Tibial nerve (tissue), 4 donors: ENCODE results near the gene ESYT2. TPM values are rescaled to one million over a fixed set of nuclear protein-coding genes. Genes with fewer than 3 reads are reported as not detected.
"Not testable (repeated sequence)": the region's sequence is repeated elsewhere in the genome, so short reads cannot be mapped to it uniquely, and the experiment has no call there.

Source experiments
- DNase-seq, 2 donors: peaks; one replicate each; pipeline ENCODE4 v3.0.0-alpha.2; 2019; ENCODE audit warnings: low spot score in 2 of 2
- H3K27ac ChIP-seq, 4 donors: fragments of 200-600 bp; sonication (generic) in 3 of 4; one replicate each; pipeline ENCODE4 v1.5.1; 2017 to 2019; ENCODE audit warnings: mild to moderate bottlenecking in 1 of 4
- H3K27me3 ChIP-seq, 2 donors: fragments of 200-600 bp; sonication (generic) in 1 of 2; one replicate each; pipeline versions ENCODE4 v1.5.1 to v1.6.0; 2017 to 2019
- H3K36me3 ChIP-seq, 3 donors: fragments of 200-600 bp; sonication (generic); one replicate each; pipeline ENCODE4 v1.5.1; 2018 to 2019
- H3K4me1 ChIP-seq, 4 donors: fragments of 200-600 bp; sonication (generic) in 3 of 4; one replicate each; pipeline ENCODE4 v1.5.1; 2017 to 2019
- H3K4me3 ChIP-seq, 4 donors: fragments of 200-600 bp; sonication (generic) in 3 of 4; one replicate each; pipeline ENCODE4 v1.5.1; 2017 to 2019; ENCODE audit warnings: mild to moderate bottlenecking in 1 of 4, moderate library complexity in 1 of 4
- H3K9me3 ChIP-seq, 4 donors: fragments of 200-600 bp; sonication (generic) in 3 of 4; one replicate each; pipeline ENCODE4 v1.5.1; 2017 to 2019
- EP300 ChIP-seq, 2 donors: sonication (generic); formaldehyde crosslinking; IDR thresholded peaks; one replicate each; pipeline ENCODE4 v1.6.1; 2017; ENCODE audit warnings: antibody characterized with exemption in 2 of 2, mild to moderate bottlenecking in 1 of 2
- POLR2A ChIP-seq, 2 donors: fragments of 450-650 bp; IDR thresholded peaks; one replicate each; pipeline ENCODE4 v1.6.1; 2017; ENCODE audit warnings: antibody characterized with exemption in 2 of 2, mild to moderate bottlenecking in 2 of 2, moderate library complexity in 2 of 2
- WGBS, 2 donors: methylation state at CpG; one replicate each; pipeline ENCODE4 v1.1.5; 2018; 5-methylcytosine and 5-hydroxymethylcytosine counted together
- total RNA-seq, 4 donors: library from RNA; depleted of rRNA; stranded (reverse); fragments of >200 nt; gene quantifications; one replicate each; pipeline ENCODE4 v1.1.0, GENCODE V29; 2016
- TF ChIP-seq, protein P1 (sequence below), 5 experiments: fragments of 200-600 bp in 3 of 5; fragments of 450-650 bp in 2 of 5; sonication (generic) in 3 of 5; IDR thresholded peaks; one replicate each; pipeline ENCODE4 v1.5.1; 2016 to 2019; ENCODE audit warnings: antibody characterized with exemption in 5 of 5, mild to moderate bottlenecking in 3 of 5, moderate library complexity in 2 of 5

ESYT2 gene, protein sequence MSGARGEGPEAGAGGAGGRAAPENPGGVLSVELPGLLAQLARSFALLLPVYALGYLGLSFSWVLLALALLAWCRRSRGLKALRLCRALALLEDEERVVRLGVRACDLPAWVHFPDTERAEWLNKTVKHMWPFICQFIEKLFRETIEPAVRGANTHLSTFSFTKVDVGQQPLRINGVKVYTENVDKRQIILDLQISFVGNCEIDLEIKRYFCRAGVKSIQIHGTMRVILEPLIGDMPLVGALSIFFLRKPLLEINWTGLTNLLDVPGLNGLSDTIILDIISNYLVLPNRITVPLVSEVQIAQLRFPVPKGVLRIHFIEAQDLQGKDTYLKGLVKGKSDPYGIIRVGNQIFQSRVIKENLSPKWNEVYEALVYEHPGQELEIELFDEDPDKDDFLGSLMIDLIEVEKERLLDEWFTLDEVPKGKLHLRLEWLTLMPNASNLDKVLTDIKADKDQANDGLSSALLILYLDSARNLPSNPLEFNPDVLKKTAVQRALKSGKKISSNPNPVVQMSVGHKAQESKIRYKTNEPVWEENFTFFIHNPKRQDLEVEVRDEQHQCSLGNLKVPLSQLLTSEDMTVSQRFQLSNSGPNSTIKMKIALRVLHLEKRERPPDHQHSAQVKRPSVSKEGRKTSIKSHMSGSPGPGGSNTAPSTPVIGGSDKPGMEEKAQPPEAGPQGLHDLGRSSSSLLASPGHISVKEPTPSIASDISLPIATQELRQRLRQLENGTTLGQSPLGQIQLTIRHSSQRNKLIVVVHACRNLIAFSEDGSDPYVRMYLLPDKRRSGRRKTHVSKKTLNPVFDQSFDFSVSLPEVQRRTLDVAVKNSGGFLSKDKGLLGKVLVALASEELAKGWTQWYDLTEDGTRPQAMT
- 100 to 1,000 TPM in 3 of 4 donors, 10 to 100 TPM in 1; 91.0 to 124 (median 114) TPM for total RNA-seq

DNA sequence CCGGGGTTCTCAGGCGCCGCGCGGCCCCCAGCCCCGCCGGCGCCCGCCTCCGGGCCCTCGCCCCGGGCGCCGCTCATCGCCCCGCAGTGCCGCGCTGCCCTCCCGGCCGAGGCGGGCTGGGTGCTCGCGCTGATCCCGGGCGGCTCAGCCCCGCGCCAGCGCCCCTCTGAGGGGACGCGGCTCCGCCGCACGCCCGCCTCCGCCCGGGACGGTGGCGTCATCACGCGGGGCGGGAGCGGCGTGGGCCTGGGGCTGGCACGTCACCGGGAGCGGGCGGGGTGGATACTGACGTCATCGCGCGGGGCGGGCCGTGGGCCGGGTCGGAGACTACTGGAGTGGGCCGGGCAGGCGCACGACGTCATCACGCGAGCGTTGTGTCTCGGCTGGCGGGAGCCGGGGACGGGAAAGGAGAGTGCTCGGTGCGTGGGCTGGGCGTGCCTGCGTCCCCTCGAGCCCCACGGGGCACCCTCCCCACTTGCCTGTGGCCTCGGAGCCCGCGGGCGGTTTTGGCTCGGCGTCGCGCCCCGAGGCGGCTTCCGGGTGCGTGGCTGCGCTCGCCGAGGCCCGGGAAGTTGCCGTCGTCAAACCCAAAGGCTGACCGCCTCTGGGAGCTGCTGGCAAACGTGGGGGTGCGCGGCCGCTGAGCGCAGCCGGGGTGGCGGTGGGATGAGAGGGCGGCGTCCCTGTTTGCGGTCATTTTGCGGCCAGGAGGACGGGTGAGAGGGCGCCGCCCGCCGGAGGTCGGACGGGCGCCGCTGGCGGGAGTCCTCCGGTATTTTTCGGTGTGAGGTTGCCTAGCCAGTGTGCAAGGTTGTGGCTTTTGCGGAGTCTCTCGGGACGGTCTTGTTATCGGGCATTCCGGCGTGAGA, at the start of gene ESYT2:
Gene ESYT2, minus strand, starts transcription at position 168 of the 869 bp plus-strand sequence. Its CDS starts 91 bp downstream, at position 77.
- TF ChIP-seq POLR2A (IDR thresholded peaks at IDR 0.05) = peak; percentile 97 to 99
- TF ChIP-seq, protein P1, sequence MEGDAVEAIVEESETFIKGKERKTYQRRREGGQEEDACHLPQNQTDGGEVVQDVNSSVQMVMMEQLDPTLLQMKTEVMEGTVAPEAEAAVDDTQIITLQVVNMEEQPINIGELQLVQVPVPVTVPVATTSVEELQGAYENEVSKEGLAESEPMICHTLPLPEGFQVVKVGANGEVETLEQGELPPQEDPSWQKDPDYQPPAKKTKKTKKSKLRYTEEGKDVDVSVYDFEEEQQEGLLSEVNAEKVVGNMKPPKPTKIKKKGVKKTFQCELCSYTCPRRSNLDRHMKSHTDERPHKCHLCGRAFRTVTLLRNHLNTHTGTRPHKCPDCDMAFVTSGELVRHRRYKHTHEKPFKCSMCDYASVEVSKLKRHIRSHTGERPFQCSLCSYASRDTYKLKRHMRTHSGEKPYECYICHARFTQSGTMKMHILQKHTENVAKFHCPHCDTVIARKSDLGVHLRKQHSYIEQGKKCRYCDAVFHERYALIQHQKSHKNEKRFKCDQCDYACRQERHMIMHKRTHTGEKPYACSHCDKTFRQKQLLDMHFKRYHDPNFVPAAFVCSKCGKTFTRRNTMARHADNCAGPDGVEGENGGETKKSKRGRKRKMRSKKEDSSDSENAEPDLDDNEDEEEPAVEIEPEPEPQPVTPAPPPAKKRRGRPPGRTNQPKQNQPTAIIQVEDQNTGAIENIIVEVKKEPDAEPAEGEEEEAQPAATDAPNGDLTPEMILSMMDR (IDR thresholded peaks at IDR 0.05) = peak in 4 of 5 experiments; percentile 16 to 49 (median 36)
- peak; percentile 85 to 99 for TF ChIP-seq EP300 (IDR thresholded peaks at IDR 0.05)
- Histone ChIP-seq H3K27me3 (no peaks in the 10 kb centered on the region), H3K4me3 (peak within 1 kb of the TSS; percentile 73 to 96 (median 89)), H3K27ac (peak within 1 kb of the TSS; percentile 100), H3K9me3 (no peaks in the 10 kb centered on the region), H3K36me3 (no peaks in the 10 kb centered on the region), H3K4me1 (peaks cover 0 to 42% (median 11%) of the 10 kb centered on the region in 4 donors)
- WGBS, 2 donors = 0% methylated on average over 35 to 93 of the region's 120 CpGs
- peak; percentile 98 for DNase-seq

DNA sequence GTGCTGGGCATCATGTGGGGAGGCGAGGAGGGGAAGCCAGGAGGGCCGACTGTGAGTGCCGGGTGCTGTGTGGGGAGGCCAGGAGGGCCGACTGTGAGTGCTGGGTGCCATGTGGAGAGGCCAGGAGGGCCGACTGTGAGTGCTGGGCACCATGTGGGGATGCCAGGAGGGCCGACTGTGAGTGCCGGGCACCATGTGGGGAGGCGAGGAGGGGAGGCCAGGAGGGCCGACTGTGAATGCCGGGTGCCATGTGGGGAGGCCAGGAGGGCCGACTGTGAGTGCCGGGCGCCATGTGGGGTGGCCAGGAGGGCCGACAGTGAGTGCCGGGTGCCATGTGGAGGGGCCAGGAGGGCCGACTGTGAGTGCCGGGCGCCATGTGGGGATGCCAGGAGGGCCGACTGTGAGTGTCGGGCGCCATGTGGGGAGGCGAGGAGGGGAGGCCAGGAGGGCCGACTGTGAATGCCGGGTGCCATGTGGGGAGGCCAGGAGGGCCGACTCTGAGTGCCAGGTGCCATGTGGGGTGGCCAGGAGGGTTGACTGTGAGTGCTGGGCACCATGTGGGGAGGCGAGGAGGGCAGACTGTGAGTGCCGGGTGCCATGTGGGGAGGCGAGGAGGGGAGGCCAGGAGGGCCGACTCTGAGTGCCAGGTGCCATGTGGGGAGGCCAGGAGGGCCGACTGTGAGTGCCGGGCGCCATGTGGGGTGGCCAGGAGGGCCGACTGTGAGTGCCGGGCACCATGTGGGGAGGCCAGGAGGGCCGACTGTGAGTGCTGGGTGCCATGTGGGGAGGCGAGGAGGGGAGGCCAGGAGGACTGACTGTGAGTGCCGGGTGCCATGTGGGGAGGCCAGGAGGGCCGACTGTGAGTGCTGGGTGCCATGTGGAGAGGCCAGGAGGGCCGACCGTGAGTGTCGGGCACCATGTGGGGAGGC, 49.1 kb upstream of the ESYT2 start:
- peaks cover 2 to 94% (median 5%) of the 10 kb centered on the region in 3 donors for H3K36me3 ChIP-seq

DNA sequence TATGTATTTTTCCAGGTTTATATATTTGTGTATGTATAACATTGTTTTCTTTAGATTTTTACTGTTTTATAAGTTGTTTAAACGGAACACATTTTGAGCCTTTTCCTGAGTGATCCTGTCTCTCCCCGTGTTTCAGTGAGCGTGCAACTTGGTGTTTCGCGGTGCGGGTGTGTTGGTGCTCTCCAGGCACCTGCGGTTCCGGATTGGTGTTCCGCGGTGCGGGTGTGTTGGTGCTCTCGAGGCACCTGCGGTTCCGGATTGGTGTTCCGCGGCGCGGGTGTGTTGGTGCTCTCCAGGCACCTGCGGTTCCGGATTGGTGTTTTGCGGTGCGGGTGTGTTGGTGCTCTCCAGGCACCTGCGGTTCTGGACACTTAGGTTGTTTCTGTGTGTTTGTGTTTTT, 47.7 kb upstream of the ESYT2 start:
- no peaks in the 10 kb centered on the region for H3K4me1 ChIP-seq
- H3K27ac ChIP-seq = no peak overlapping the region
- TF ChIP-seq, protein P1 (IDR thresholded peaks at IDR 0.05) = no peak
- TF ChIP-seq POLR2A (IDR thresholded peaks at IDR 0.05) = no peak
- TF ChIP-seq EP300 (IDR thresholded peaks at IDR 0.05) = no peak
- no peak overlapping the region for H3K4me3 ChIP-seq
- H3K27me3 ChIP-seq = no peaks in the 10 kb centered on the region
- peaks cover 2 to 95% (median 5%) of the 10 kb centered on the region in 3 donors for H3K36me3 ChIP-seq
- H3K9me3 ChIP-seq = no peaks in the 10 kb centered on the region
- 94 to 96% methylated on average over 23 of the region's 23 CpGs for WGBS, 2 donors
- no peak for DNase-seq

More for the DNA sequence above, 49.1 kb upstream of the ESYT2 start:
- H3K27me3 ChIP-seq, H3K4me1 ChIP-seq, H3K27ac ChIP-seq, H3K9me3 ChIP-seq, H3K4me3 ChIP-seq, DNase-seq: not testable (repeated sequence)
- 89 to 95% methylated on average over 37 to 41 of the region's 41 CpGs for WGBS, 2 donors

DNA sequence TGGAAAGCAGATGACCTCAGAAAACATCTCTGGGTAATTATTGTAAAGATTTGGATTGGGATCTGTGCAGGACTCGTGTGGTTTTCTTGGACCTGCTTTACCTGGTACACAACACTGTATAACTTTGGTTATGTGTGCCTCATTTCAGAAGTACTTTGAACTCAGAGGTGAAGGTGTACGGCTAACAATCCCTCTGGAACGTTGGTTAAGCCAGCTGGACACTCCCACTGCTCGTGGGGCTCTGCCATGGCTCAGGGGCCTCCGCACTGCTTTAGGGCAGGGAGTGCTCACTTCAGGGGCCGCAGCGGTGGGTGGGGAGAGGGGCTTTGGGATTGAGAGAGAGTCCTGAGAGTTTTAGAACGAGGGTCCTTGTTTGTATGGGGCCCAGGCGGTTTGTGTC, 40.6 kb upstream of the ESYT2 start:
- Histone ChIP-seq H3K9me3 (no peaks in the 10 kb centered on the region), H3K4me1 (peaks cover 0 to 13% (median 2%) of the 10 kb centered on the region in 4 donors), H3K27me3 (no peaks in the 10 kb centered on the region), H3K4me3 (no peak overlapping the region), H3K27ac (no peak overlapping the region), H3K36me3 (peaks cover 0 to 46% (median 0%) of the 10 kb centered on the region in 3 donors)
- TF ChIP-seq, protein P1 (IDR thresholded peaks at IDR 0.05) = no peak
- TF ChIP-seq POLR2A (IDR thresholded peaks at IDR 0.05) (no peak), EP300 (IDR thresholded peaks at IDR 0.05) (no peak)
- WGBS, 2 donors = 86 to 92% methylated on average over 9 of the region's 9 CpGs
- DNase-seq = no peak
